Endothelial cell of umbilical vein (primary cell): ENCODE results near the gene BASP1. TPM values are rescaled to one million over a fixed set of nuclear protein-coding genes. Genes with fewer than 3 reads are reported as not detected.

Experiments
- BruUV-seq: library from RNA; stranded (reverse); fragments of 400-500 nt; replicated peaks from 2 replicates; lab custom pipeline; 2021; lab: Mats Ljungman, UMichigan
- CTCF ChIA-PET: fragments of 300-600, 350-600 bp; sonication (Branson Sonifier 250); formaldehyde crosslinking; loops from one replicate; lab custom pipeline; 2021; ENCODE audit warnings: antibody characterized with exemption, inconsistent platforms; lab: Charles Lee
- POLR2A ChIA-PET: fragments of 300-600, 350-600 bp; sonication (Branson Sonifier 250); formaldehyde crosslinking; loops from one replicate; lab custom pipeline; 2021; ENCODE audit warnings: antibody characterized with exemption, inconsistent platforms; lab: Charles Lee
- DNase-seq: peaks from one replicate; pipeline ENCODE4 v3.0.0-alpha.2; 2011; ENCODE audit warnings: low read depth, low spot score
- FAIRE-seq: peaks from 2 replicates; lab custom pipeline; 2011; peaks lifted over from hg19 to GRCh38; lab: Jason Lieb, UNC
- H2AFZ ChIP-seq: 2 replicates; pipeline ENCODE4 v1.6.0; 2012; ENCODE audit warnings: low read depth, low read length, control low read depth, inconsistent platforms
- H3K27ac ChIP-seq: 2 replicates; pipeline ENCODE4 v1.5.1; 2011; ENCODE audit warnings: low read depth, mild to moderate bottlenecking, control low read depth, low read length, moderate library complexity; ENCODE audit not compliant: insufficient read depth
- H3K27me3 ChIP-seq, 2 experiments: 2 replicates each; pipeline versions ENCODE4 v1.6.0 to v1.6.1; 2011; ENCODE audit warnings: low read length in 2 of 2, mixed read lengths in 1 of 2; ENCODE audit not compliant: control insufficient read depth in 2 of 2, insufficient read depth in 2 of 2
- H3K36me3 ChIP-seq, 2 experiments: 2 replicates in 1 of 2; 3 replicates in 1 of 2; pipeline ENCODE4 v1.5.1; 2011; ENCODE audit warnings: low read length in 2 of 2, mild to moderate bottlenecking in 1 of 2, moderate library complexity in 1 of 2; ENCODE audit not compliant: control insufficient read depth in 2 of 2, insufficient read depth in 2 of 2; ENCODE audit errors: extremely low read depth in 1 of 2
- H3K4me1 ChIP-seq: 3 replicates; pipeline ENCODE4 v1.5.1; 2011; ENCODE audit warnings: mild to moderate bottlenecking, low read length; ENCODE audit not compliant: control insufficient read depth, insufficient read depth; ENCODE audit errors: extremely low read depth
- H3K4me2 ChIP-seq: 2 replicates; pipeline ENCODE4 v1.6.1; 2011; ENCODE audit warnings: low read length, control low read depth, mixed read lengths; ENCODE audit not compliant: insufficient read depth
- H3K4me3 ChIP-seq, 3 experiments: fragments of 200-600 bp in 1 of 3; sonication (generic), shearing (Covaris generic) in 1 of 3; replicated peaks in 1 of 3; 2 replicates each; pipeline ENCODE4 v1.5.1; 2011 to 2016; ENCODE audit warnings: control low read depth in 3 of 3, low read length in 3 of 3, mild to moderate bottlenecking in 2 of 3, inconsistent platforms in 1 of 3, low read depth in 1 of 3, moderate library complexity in 1 of 3; ENCODE audit not compliant: insufficient read depth in 1 of 3
- H3K79me2 ChIP-seq: 2 replicates; pipeline ENCODE4 v1.6.0; 2012; ENCODE audit warnings: low read length, inconsistent platforms; ENCODE audit not compliant: control insufficient read depth, insufficient read depth
- H3K9ac ChIP-seq: replicated peaks from 2 replicates; pipeline ENCODE3; 2011; ENCODE audit warnings: low read length, control low read depth; ENCODE audit not compliant: insufficient read depth; ENCODE audit errors: extremely low read depth
- H3K9me1 ChIP-seq: replicated peaks from 3 replicates; pipeline ENCODE4 v1.6.0; 2011; ENCODE audit warnings: mild to moderate bottlenecking, low read length; ENCODE audit not compliant: control insufficient read depth, insufficient read depth; ENCODE audit errors: extremely low read depth
- H3K9me3 ChIP-seq: replicated peaks from 2 replicates; pipeline ENCODE4 v1.5.1; 2012; ENCODE audit warnings: low read length, inconsistent platforms; ENCODE audit not compliant: control insufficient read depth, insufficient read depth
- H4K20me1 ChIP-seq: replicated peaks from 2 replicates; pipeline ENCODE3; 2011; ENCODE audit warnings: mild to moderate bottlenecking, low read length; ENCODE audit not compliant: control insufficient read depth, insufficient read depth; ENCODE audit errors: extremely low read depth
- EZH2 ChIP-seq: IDR thresholded peaks from 2 replicates; pipeline ENCODE4 v1.6.1; 2012; ENCODE audit warnings: borderline replicate concordance, low read depth, mild to moderate bottlenecking, moderate library complexity, low read length, inconsistent platforms; ENCODE audit not compliant: severe bottlenecking
- GATA2 ChIP-seq: IDR thresholded peaks from 2 replicates; pipeline ENCODE4 v1.7.0; 2011; ENCODE audit warnings: low read depth, mild to moderate bottlenecking, moderate library complexity, mixed read lengths, low read length; ENCODE audit not compliant: insufficient read length, insufficient read depth
- JUN ChIP-seq: IDR thresholded peaks from 2 replicates; pipeline ENCODE4 v1.6.1; 2011; ENCODE audit warnings: borderline replicate concordance, low read depth; ENCODE audit not compliant: insufficient read length, insufficient read depth
- MYC ChIP-seq: IDR thresholded peaks from one replicate; pipeline ENCODE4 v1.6.1; 2011; ENCODE audit warnings: mild to moderate bottlenecking, low read depth, low read length
- POLR2AphosphoS5 ChIP-seq: IDR thresholded peaks from 2 replicates; pipeline ENCODE4 v1.6.1; 2012; ENCODE audit warnings: low read depth, mild to moderate bottlenecking, control low read depth, low read length, moderate library complexity; ENCODE audit not compliant: insufficient read depth
- dilution Hi-C: fragments of 300-500 bp; cut with MboI; formaldehyde crosslinking; loops from one replicate; pipeline ENCODE4 v1.15.0; 2019; ENCODE audit warnings: low sequenced_read_pairs; ENCODE audit not compliant: extremely low pct_ligation_motif_present
- intact Hi-C: fragments of 100-400 bp; cut with micrococcal nuclease; formaldehyde crosslinking; loops from one replicate; pipeline ENCODE4 v1.10.0; 2022
- polyA plus RNA-seq, 4 experiments: library from polyadenylated mRNA; depleted of rRNA in 3 of 4; stranded (reverse) in 3 of 4; unstranded in 1 of 4; fragments of >200 nt; gene quantifications; 2 replicates each; pipeline versions ENCODE4 v1.2.1 to v1.2.3, GENCODE V29; 2011 to 2012; ENCODE audit warnings: missing spikeins in 1 of 4
- total RNA-seq: library from RNA; stranded (reverse); gene quantifications from 2 replicates; pipeline ENCODE4 v1.2.3, GENCODE V29; 2021
- TF ChIP-seq, protein P1 (sequence below), 2 donors: IDR thresholded peaks; 1 replicate in 1 of 2; 2 replicates in 1 of 2; pipeline ENCODE4 v1.5.1; 2011; ENCODE audit warnings: low read length in 2 of 2, mild to moderate bottlenecking in 2 of 2, moderate library complexity in 2 of 2, control low read depth in 1 of 2, inconsistent platforms in 1 of 2, low read depth in 1 of 2; ENCODE audit not compliant: insufficient read depth in 1 of 2; ENCODE audit errors: extremely low read depth in 1 of 2
- TF ChIP-seq, protein P2 (sequence below): IDR thresholded peaks from 2 replicates; pipeline ENCODE4 v1.6.1; 2011; ENCODE audit not compliant: insufficient read depth, insufficient read length

BASP1 gene
- total and polyA plus RNA-seq, 2 donors (not counting 3 experiments of a cell fraction or from before 2014, with no cell fraction given), result 69.4 to 79.3 TPM

DNA sequence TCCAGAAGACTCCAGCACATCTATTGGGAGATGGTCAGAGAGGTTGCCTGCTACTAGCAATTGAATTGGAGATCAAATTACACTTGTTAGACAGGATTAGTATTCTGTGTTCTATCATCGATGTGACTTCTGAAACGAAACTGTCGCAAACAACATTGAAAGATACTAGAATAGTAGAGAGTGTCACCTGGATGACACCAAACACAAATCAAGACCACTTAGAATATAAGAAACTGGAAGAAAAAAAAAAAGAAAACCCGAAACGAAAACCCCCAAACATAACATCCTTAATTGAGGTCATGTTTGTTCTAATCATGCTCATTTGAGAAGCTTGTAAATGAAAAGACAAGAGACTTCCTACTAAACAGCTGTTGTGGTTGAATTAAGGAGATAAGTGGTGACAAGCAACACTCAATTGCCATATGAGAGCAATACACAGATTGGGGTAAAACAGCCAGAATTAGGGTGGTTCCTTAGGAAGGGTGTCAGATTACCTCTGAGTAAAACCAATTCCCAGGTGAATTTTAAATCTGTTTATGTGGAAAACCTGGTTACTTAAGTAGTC is 97.6 kb downstream of the BASP1 start:
- no peaks in the 10 kb centered on the region for H3K36me3 ChIP-seq
- no peaks in the 10 kb centered on the region for H3K79me2 ChIP-seq
- H3K4me2 ChIP-seq, result no peak overlapping the region
- ChIA-PET CTCF (no interaction called here), POLR2A (no interaction called here)
- no peak overlapping the region for H2AFZ ChIP-seq
- no peaks in the 10 kb centered on the region for H3K27me3 ChIP-seq
- H4K20me1 ChIP-seq, result no peaks in the 10 kb centered on the region
- no peak for FAIRE-seq
- dilution Hi-C loops (no loop called here), intact Hi-C loops (no loop called here)
- no peaks in the 10 kb centered on the region for H3K4me1 ChIP-seq
- no peak overlapping the region for H3K9ac ChIP-seq
- DNase-seq, result no peak
- no peak overlapping the region for H3K27ac ChIP-seq
- no peak overlapping the region for H3K4me3 ChIP-seq
- no peaks in the 10 kb centered on the region for H3K9me1 ChIP-seq
- BruUV-seq, result no TSS peak
- TF ChIP-seq GATA2 (no peak), EZH2 (no peak), MYC (no peak), POLR2AphosphoS5 (no peak), JUN (no peak)
- TF ChIP-seq, protein P1, sequence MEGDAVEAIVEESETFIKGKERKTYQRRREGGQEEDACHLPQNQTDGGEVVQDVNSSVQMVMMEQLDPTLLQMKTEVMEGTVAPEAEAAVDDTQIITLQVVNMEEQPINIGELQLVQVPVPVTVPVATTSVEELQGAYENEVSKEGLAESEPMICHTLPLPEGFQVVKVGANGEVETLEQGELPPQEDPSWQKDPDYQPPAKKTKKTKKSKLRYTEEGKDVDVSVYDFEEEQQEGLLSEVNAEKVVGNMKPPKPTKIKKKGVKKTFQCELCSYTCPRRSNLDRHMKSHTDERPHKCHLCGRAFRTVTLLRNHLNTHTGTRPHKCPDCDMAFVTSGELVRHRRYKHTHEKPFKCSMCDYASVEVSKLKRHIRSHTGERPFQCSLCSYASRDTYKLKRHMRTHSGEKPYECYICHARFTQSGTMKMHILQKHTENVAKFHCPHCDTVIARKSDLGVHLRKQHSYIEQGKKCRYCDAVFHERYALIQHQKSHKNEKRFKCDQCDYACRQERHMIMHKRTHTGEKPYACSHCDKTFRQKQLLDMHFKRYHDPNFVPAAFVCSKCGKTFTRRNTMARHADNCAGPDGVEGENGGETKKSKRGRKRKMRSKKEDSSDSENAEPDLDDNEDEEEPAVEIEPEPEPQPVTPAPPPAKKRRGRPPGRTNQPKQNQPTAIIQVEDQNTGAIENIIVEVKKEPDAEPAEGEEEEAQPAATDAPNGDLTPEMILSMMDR (IDR thresholded peaks at IDR 0.05; ENCODE audit: extremely low read depth in 1 of 2, insufficient read depth in 1 of 2, low read depth in 1 of 2, low read length in 2 of 2), result no peak
- TF ChIP-seq, protein P2, sequence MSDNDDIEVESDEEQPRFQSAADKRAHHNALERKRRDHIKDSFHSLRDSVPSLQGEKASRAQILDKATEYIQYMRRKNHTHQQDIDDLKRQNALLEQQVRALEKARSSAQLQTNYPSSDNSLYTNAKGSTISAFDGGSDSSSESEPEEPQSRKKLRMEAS, result no peak
- H3K9me3 ChIP-seq, result no peaks in the 10 kb centered on the region
